A673 (cell line): ENCODE measurements around the gene ASB16. TPM values are rescaled to one million over a fixed set of nuclear protein-coding genes. Genes with fewer than 3 reads are reported as not detected.
"Not testable (repeated sequence)": the region's sequence is repeated elsewhere in the genome, so short reads cannot be mapped to it uniquely, and the experiment has no call there.

Source experiments
- BruUV-seq: library from RNA; stranded (reverse); fragments of 400-500 nt; replicated peaks from 2 replicates; lab custom pipeline; 2021; lab: Mats Ljungman, UMichigan
- CTCF ChIA-PET: fragments of 300-600 bp; sonication (Branson Sonifier 250); formaldehyde crosslinking; loops from one replicate; lab custom pipeline; 2022; ENCODE audit warnings: antibody characterized with exemption; lab: Charles Lee
- POLR2A ChIA-PET: fragments of 300-600 bp; sonication (Branson Sonifier 250); formaldehyde crosslinking; loops from one replicate; lab custom pipeline; 2022; ENCODE audit warnings: antibody characterized with exemption; ENCODE audit not compliant: low non-redundant PET; lab: Charles Lee
- DNase-seq: peaks from one replicate; pipeline ENCODE4 v3.0.0-alpha.2; 2015; ENCODE audit warnings: low spot score
- H3K27ac ChIP-seq: fragments of 200-600 bp; sonication (generic); 2 replicates; pipeline ENCODE4 v1.5.1; 2016; ENCODE audit warnings: mixed run types, low read depth, mild to moderate bottlenecking, mixed read lengths, antibody characterized with exemption, low read length; ENCODE audit not compliant: poor library complexity, severe bottlenecking
- H3K27me3 ChIP-seq: fragments of 200-600 bp; sonication (generic); replicated peaks from 2 replicates; pipeline ENCODE4 v1.6.1; 2017; ENCODE audit warnings: mixed run types, low read depth, mild to moderate bottlenecking, mixed read lengths, antibody characterized with exemption, low read length; ENCODE audit not compliant: insufficient read depth, poor library complexity
- H3K36me3 ChIP-seq: fragments of 200-600 bp; sonication (generic); 2 replicates; pipeline ENCODE4 v1.6.1; 2016; ENCODE audit warnings: mixed run types, mild to moderate bottlenecking, mixed read lengths, antibody characterized with exemption, low read length; ENCODE audit not compliant: insufficient read depth, poor library complexity, severe bottlenecking
- H3K4me1 ChIP-seq: fragments of 200-600 bp; sonication (generic); 2 replicates; pipeline ENCODE4 v1.6.1; 2017; ENCODE audit warnings: mixed run types, mild to moderate bottlenecking, mixed read lengths, antibody characterized with exemption, low read length; ENCODE audit not compliant: insufficient read depth, poor library complexity, severe bottlenecking
- H3K4me3 ChIP-seq: fragments of 200-600 bp; sonication (generic); 2 replicates; pipeline ENCODE4 v1.5.1; 2016; ENCODE audit warnings: low read depth, mixed run types, mild to moderate bottlenecking, mixed read lengths, low read length; ENCODE audit not compliant: poor library complexity, severe bottlenecking
- H3K9me3 ChIP-seq: fragments of 200-600 bp; sonication (generic); 2 replicates; pipeline ENCODE4 v1.6.1; 2016; ENCODE audit warnings: mixed run types, low read depth, mild to moderate bottlenecking, mixed read lengths, antibody characterized with exemption, low read length; ENCODE audit not compliant: poor library complexity, severe bottlenecking
- CTCF ChIP-seq: fragments of 300-800, 200-600 bp; sonication (generic); conservative IDR thresholded peaks from 2 replicates; pipeline ENCODE4 v1.5.1; 2017; ENCODE audit warnings: low read depth, mild to moderate bottlenecking, antibody characterized with exemption, low read length, moderate library complexity, mixed read lengths
- EZH2 ChIP-seq: fragments of 200-600 bp; sonication (generic); IDR thresholded peaks from 2 replicates; pipeline ENCODE4 v1.6.1; 2017; ENCODE audit warnings: borderline replicate concordance, low read depth, mild to moderate bottlenecking, mixed read lengths, antibody characterized with exemption, low read length; ENCODE audit not compliant: poor library complexity, severe bottlenecking
- intact Hi-C: fragments of 100-400 bp; cut with micrococcal nuclease; formaldehyde crosslinking; loops from one replicate; pipeline ENCODE4 v1.10.0; 2022; ENCODE audit not compliant: unreplicated experiment
- total RNA-seq: library from RNA; stranded (reverse); gene quantifications from 2 replicates; pipeline ENCODE4 v1.2.3, GENCODE V29; 2021

ASB16 gene
- total RNA-seq, 1 experiment from 2014 or later = 0.17 TPM

DNA sequence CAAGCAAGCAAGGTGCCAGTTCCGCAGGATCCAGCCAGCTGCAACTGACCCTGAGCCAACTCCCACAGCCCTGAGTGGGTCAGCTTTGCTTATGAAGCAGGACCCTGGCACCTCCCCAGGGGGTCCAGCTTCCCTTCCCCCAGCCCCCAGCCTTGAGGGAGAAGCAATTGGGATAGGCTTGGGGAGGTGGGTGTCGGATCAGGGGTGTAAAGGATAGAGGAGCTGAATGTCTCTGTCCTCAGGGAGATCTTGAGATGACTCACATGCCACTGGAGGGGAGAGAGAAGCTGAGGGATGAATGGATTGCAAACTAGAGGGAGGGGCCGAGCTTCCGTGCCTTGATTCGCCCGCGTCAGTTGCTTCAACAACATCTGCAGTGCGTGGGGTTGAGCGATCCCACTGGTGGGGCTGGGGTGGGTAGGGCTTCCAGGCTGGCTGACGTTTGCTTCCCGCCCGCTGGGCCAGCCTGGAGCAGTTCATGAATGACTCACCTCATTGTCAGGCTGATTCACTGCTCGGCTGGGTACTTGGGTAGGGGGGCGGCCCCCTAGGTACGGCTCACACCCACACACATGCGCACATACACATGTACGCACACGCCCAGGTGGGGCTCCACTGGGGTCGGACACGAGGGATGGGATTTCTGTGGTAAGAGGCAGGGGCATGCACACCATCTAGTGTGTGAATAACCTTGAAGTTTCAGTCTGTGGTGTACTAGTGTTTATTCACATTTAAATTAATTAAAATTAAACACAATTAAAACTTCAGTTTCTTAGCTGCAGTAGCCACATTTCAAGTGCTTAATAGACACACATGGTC, 32.4 kb upstream of the ASB16 start:
- Histone ChIP-seq H3K4me1 (peaks cover 8% of the 10 kb centered on the region), H3K27ac (peak overlapping the region; percentile 86), H3K27me3 (no peaks in the 10 kb centered on the region), H3K36me3 (no peaks in the 10 kb centered on the region), H3K4me3 (peak overlapping the region; percentile 15), H3K9me3 (no peaks in the 10 kb centered on the region)
- CTCF ChIA-PET = interaction anchor here (0.6 to 0.8 kb wide), 4 partner anchors 15 to 292 kb away, joined by 3 to 4 read pairs (median 3); partner anchors contain the start of gene HDAC5
- BruUV-seq = no TSS peak
- no peak for TF ChIP-seq EZH2
- TF ChIP-seq CTCF = no peak
- intact Hi-C loops = no loop called here
- peak; percentile 95 for DNase-seq
- POLR2A ChIA-PET = interaction anchor here (0.6 kb wide), 1 partner anchor 49 kb away, joined by 3 read pairs; the partner anchor contains the start of gene TMUB2

DNA sequence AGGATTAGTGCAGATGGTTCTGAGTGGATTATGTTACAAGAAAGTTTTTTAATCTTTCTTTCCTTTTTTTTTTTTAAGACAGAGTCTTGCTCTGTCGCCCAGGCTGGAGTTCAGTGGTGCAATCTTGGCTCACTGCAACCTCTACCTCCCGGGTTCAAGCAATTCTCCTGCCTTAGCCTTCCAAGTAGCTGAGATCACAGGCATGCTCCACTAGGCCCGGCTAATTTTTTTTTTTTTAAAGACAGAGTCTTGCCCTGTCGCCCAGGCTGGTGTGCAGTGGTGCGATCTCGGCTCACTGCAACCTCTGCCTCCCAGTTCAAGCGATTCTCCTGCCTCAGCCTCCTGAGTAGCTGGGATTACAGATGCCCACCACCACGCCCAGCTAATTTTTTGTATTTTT, 26.6 kb upstream of the ASB16 start:
- DNase-seq, BruUV-seq, POLR2A ChIA-PET, H3K27me3 ChIP-seq, H3K9me3 ChIP-seq, H3K4me1 ChIP-seq, H3K36me3 ChIP-seq, intact Hi-C loops, H3K4me3 ChIP-seq, H3K27ac ChIP-seq: not testable (repeated sequence)
- CTCF ChIA-PET = interaction anchor here (0.6 to 0.7 kb wide), 2 partner anchors 234 to 736 kb away, joined by 4 to 6 read pairs; no protein-coding TSS in a partner anchor

- Histone ChIP-seq H3K27me3 (no peaks in the 10 kb centered on the region), H3K36me3 (peaks cover 6% of the 10 kb centered on the region), H3K27ac (no peak overlapping the region), H3K4me3 (no peak overlapping the region), H3K9me3 (no peaks in the 10 kb centered on the region), H3K4me1 (no peaks in the 10 kb centered on the region)
- ChIA-PET POLR2A (no interaction called here), CTCF (interaction anchor here (0.5 kb wide), 1 partner anchor 126 kb away, joined by 5 read pairs; no protein-coding TSS in a partner anchor)
- no peak for DNase-seq
- no TSS peak for BruUV-seq
- TF ChIP-seq CTCF (no peak), EZH2 (no peak)
- intact Hi-C loops = no loop called here
Observed at GRCh38 chr17:44144966-44145739, 25.4 kb upstream of the ASB16 start.
